IMR-90 (cell line): ENCODE measurements around the gene TJP1. TPM values are rescaled to one million over a fixed set of nuclear protein-coding genes. Genes with fewer than 3 reads are reported as not detected.

Experiments
- ATAC-seq: fragments of 200-7000 bp; cut with Tn5 transposase; 2 replicates; pipeline ENCODE4 v1.9.1; 2020; ENCODE audit warnings: low read depth, mild to moderate bottlenecking, moderate library complexity
- BruUV-seq: library from RNA; stranded (reverse); fragments of 400-500 nt; replicated peaks from 2 replicates; lab custom pipeline; 2021; lab: Mats Ljungman, UMichigan
- CTCF ChIA-PET: fragments of 300-600 bp; formaldehyde crosslinking; extraction: SDS; loops from one replicate; lab custom pipeline; 2021; ENCODE audit warnings: antibody characterized with exemption; lab: Yijun Ruan, JAX
- POLR2A ChIA-PET: fragments of 300-600 bp; sonication (Branson Sonifier 250); formaldehyde crosslinking; loops from one replicate; lab custom pipeline; 2022; ENCODE audit warnings: antibody characterized with exemption; ENCODE audit not compliant: unreplicated experiment; lab: Charles Lee
- DNase-seq: peaks from one replicate; pipeline ENCODE4 v3.0.0; 2013
- H2AFZ ChIP-seq: replicated peaks from 2 replicates; pipeline ENCODE3; 2013; ENCODE audit warnings: low read length, mild to moderate bottlenecking; ENCODE audit not compliant: poor library complexity
- H2AK5ac ChIP-seq: 2 replicates; pipeline ENCODE4 v1.6.1; 2013; ENCODE audit warnings: low read depth, low read length, inconsistent platforms
- H2AK9ac ChIP-seq: replicated peaks from 2 replicates; pipeline ENCODE3; 2013; ENCODE audit warnings: mild to moderate bottlenecking, low read depth, low read length, moderate library complexity; ENCODE audit not compliant: poor library complexity
- H2BK120ac ChIP-seq: 2 replicates; pipeline ENCODE4 v1.6.1; 2013; ENCODE audit warnings: low read depth, low read length, inconsistent platforms
- H2BK15ac ChIP-seq: 3 replicates; pipeline ENCODE4 v1.6.1; 2013; ENCODE audit warnings: low read depth, low read length, inconsistent platforms
- H2BK20ac ChIP-seq: 2 replicates; pipeline ENCODE4 v1.6.1; 2013; ENCODE audit warnings: low read depth, mild to moderate bottlenecking, inconsistent platforms, low read length, moderate library complexity
- H2BK5ac ChIP-seq: 2 replicates; pipeline ENCODE4 v1.6.1; 2013; ENCODE audit warnings: mild to moderate bottlenecking, low read depth, low read length, inconsistent platforms; ENCODE audit not compliant: poor library complexity, severe bottlenecking
- H3K14ac ChIP-seq: replicated peaks from 2 replicates; pipeline ENCODE4 v1.6.1; 2013; ENCODE audit warnings: low read depth, low read length, inconsistent platforms
- H3K18ac ChIP-seq: 2 replicates; pipeline ENCODE4 v1.6.1; 2013; ENCODE audit warnings: low read depth, low read length, control low read depth
- H3K23ac ChIP-seq: 2 replicates; pipeline ENCODE4 v1.6.1; 2013; ENCODE audit warnings: low read depth, low read length, inconsistent platforms
- H3K27ac ChIP-seq: 2 replicates; pipeline ENCODE4 v1.5.1; 2013; ENCODE audit warnings: mild to moderate bottlenecking, control low read depth, low read length; ENCODE audit not compliant: insufficient read depth
- H3K27me3 ChIP-seq: 2 replicates; pipeline ENCODE4 v1.6.1; 2013; ENCODE audit warnings: low read length; ENCODE audit not compliant: control insufficient read depth, insufficient read depth
- H3K36me3 ChIP-seq: 2 replicates; pipeline ENCODE4 v1.6.1; 2013; ENCODE audit warnings: low read length, mixed read lengths; ENCODE audit not compliant: control insufficient read depth, insufficient read depth
- H3K4ac ChIP-seq: 2 replicates; pipeline ENCODE4 v1.6.1; 2013; ENCODE audit warnings: low read depth, low read length, inconsistent platforms
- H3K4me1 ChIP-seq: 2 replicates; pipeline ENCODE4 v1.6.1; 2013; ENCODE audit warnings: low read length, mixed read lengths; ENCODE audit not compliant: control insufficient read depth, insufficient read depth
- H3K4me2 ChIP-seq: 2 replicates; pipeline ENCODE4 v1.6.1; 2013; ENCODE audit warnings: low read depth, mild to moderate bottlenecking, control low read depth, low read length, moderate library complexity
- H3K4me3 ChIP-seq: 2 replicates; pipeline ENCODE4 v1.5.1; 2013; ENCODE audit warnings: low read depth, mild to moderate bottlenecking, control low read depth, low read length, moderate library complexity; ENCODE audit not compliant: insufficient read depth
- H3K56ac ChIP-seq: 2 replicates; pipeline ENCODE4 v1.6.1; 2013; ENCODE audit warnings: low read length, inconsistent platforms; ENCODE audit not compliant: insufficient read depth; ENCODE audit errors: extremely low read depth
- H3K79me1 ChIP-seq, 2 experiments: 2 replicates each; pipeline ENCODE4 v1.6.1; 2013; ENCODE audit warnings: low read length in 2 of 2, inconsistent platforms in 1 of 2, low read depth in 1 of 2
- H3K9ac ChIP-seq: 2 replicates; pipeline ENCODE4 v1.6.1; 2013; ENCODE audit warnings: low read depth, low read length, control low read depth
- H3K9me1 ChIP-seq: 2 replicates; pipeline ENCODE4 v1.6.1; 2013; ENCODE audit warnings: low read length, inconsistent platforms; ENCODE audit not compliant: insufficient read depth
- H3K9me3 ChIP-seq: 2 replicates; pipeline ENCODE4 v1.6.1; 2013; ENCODE audit warnings: low read length; ENCODE audit not compliant: control insufficient read depth, insufficient read depth
- H4K20me1 ChIP-seq: 2 replicates; pipeline ENCODE4 v1.6.1; 2013; ENCODE audit warnings: low read length, inconsistent platforms; ENCODE audit not compliant: insufficient read depth
- H4K5ac ChIP-seq: 2 replicates; pipeline ENCODE4 v1.6.1; 2013; ENCODE audit warnings: mild to moderate bottlenecking, low read depth, low read length, control low read depth
- H4K8ac ChIP-seq, 2 experiments: 2 replicates each; pipeline ENCODE4 v1.6.1; 2013; ENCODE audit warnings: low read depth in 2 of 2, low read length in 2 of 2, control low read depth in 1 of 2, inconsistent platforms in 1 of 2
- H4K91ac ChIP-seq: 2 replicates; pipeline ENCODE4 v1.6.1; 2013; ENCODE audit warnings: low read depth, low read length, inconsistent platforms; ENCODE audit not compliant: insufficient read depth
- BHLHE40 ChIP-seq: fragments of 150-350 bp; IDR thresholded peaks from 2 replicates; pipeline ENCODE4 v1.6.1; 2016; ENCODE audit warnings: mild to moderate bottlenecking, low read depth, low read length
- CEBPB ChIP-seq: IDR thresholded peaks from 2 replicates; pipeline ENCODE4 v1.6.1; 2012; ENCODE audit warnings: low read depth, low read length, improper control_type of control experiment
- CHD1 ChIP-seq: IDR thresholded peaks from 2 replicates; pipeline ENCODE4 v1.6.1; 2012; ENCODE audit warnings: low read depth, low read length, improper control_type of control experiment
- MAZ ChIP-seq: IDR thresholded peaks from 2 replicates; pipeline ENCODE4 v1.6.1; 2012; ENCODE audit warnings: low read depth, mild to moderate bottlenecking, low read length, improper control_type of control experiment, moderate library complexity, borderline replicate concordance
- NFE2L2 ChIP-seq: fragments of 150-350 bp; IDR thresholded peaks from 2 replicates; pipeline ENCODE4 v1.6.1; 2016; ENCODE audit warnings: low read depth, mild to moderate bottlenecking, low read length
- POLR2A ChIP-seq: IDR thresholded peaks from 2 replicates; pipeline ENCODE4 v1.6.1; 2012; ENCODE audit warnings: mild to moderate bottlenecking, low read depth, low read length
- RAD21 ChIP-seq: IDR thresholded peaks from 2 replicates; pipeline ENCODE4 v1.6.1; 2012; ENCODE audit warnings: low read length, improper control_type of control experiment
- RFX5 ChIP-seq: IDR thresholded peaks from 2 replicates; pipeline ENCODE4 v1.8.0; 2012; ENCODE audit warnings: low read depth, mild to moderate bottlenecking, low read length, moderate library complexity
- SMC3 ChIP-seq: fragments of 150-350 bp; IDR thresholded peaks from 2 replicates; pipeline ENCODE4 v1.6.1; 2016; ENCODE audit warnings: low read depth, mild to moderate bottlenecking, antibody characterized with exemption, low read length, moderate library complexity
- WGBS, 2 experiments: methylation state at CpG; one replicate each; pipeline versions ENCODE4 v1.1.5 to v1.1.7; 2013; ENCODE audit warnings: missing lambda C conversion rate in 2 of 2; ENCODE audit not compliant: insufficient read length in 1 of 2; ENCODE audit errors: extremely low coverage in 2 of 2; 5-methylcytosine and 5-hydroxymethylcytosine counted together
- dilution Hi-C: fragments of 300-500 bp; cut with HindIII; formaldehyde crosslinking; loops from one replicate; pipeline ENCODE4 v1.14.3; 2018; ENCODE audit warnings: low sequenced_read_pairs; ENCODE audit not compliant: unreplicated experiment
- in situ Hi-C: fragments of 300-500 bp; cut with MboI; formaldehyde crosslinking; loops from 3 replicates; pipeline ENCODE4 v1.14.3; 2019; ENCODE audit warnings: low sequenced_read_pairs, inconsistent platforms, mixed read lengths
- intact Hi-C: fragments of 100-400 bp; cut with micrococcal nuclease; formaldehyde crosslinking; loops from 2 replicates; pipeline ENCODE4 v1.10.0; 2022
- polyA plus RNA-seq, 3 experiments: library from polyadenylated mRNA; depleted of rRNA; stranded (reverse); fragments of >200 nt; gene quantifications; 2 replicates each; pipeline ENCODE4 v1.2.3, GENCODE V29; 2012; ENCODE audit warnings: low replicate concordance in 1 of 3
- total RNA-seq: library from RNA; depleted of rRNA; stranded (reverse); fragments of >200 nt; gene quantifications from 2 replicates; pipeline ENCODE4 v1.2.3, GENCODE V29; 2012
- TF ChIP-seq, protein P1 (sequence below): fragments of 150-350 bp; IDR thresholded peaks from 2 replicates; pipeline ENCODE4 v1.6.1; 2017; ENCODE audit warnings: mild to moderate bottlenecking, antibody characterized with exemption, low read length, low read depth
- TF ChIP-seq, protein P2 (sequence below): conservative IDR thresholded peaks from 2 replicates; pipeline ENCODE4 v1.5.1; 2012; ENCODE audit warnings: mild to moderate bottlenecking, low read depth, low read length, improper control_type of control experiment

The TJP1 gene
- total and polyA plus RNA-seq, 2 of the 4 experiments (the other 2 are of a cell fraction): 42.2 to 43.4 TPM

DNA sequence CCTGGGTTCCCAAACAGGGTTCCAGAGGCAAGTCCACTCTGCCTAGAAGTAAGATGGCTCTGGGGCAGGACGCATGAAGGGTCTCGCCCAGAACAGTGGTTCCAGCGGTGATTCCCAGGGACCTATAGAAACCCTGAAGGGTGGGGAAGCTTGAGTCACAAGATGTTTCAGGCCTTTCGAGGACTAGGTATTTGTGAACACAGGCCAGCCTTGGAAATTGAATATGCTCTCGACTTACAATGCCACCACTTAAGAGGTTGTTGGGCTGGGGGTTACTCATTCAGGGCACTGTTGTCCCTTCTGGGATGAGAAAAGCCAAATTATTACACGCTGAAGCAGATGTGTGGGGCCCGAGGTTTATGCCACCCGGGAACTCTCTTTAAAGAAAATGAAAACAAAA lies 152.0 kb downstream of the TJP1 start:
- Histone ChIP-seq H3K9me3 (no peaks in the 10 kb centered on the region), H3K18ac (no peak overlapping the region), H2BK5ac (no peak overlapping the region), H3K9ac (no peak overlapping the region), H3K27me3 (0 out of 2 replicates have a peak, but pooled peaks cover 2% of the 10 kb centered on the region), H3K36me3 (no peaks in the 10 kb centered on the region), H3K56ac (no peak overlapping the region), H3K27ac (no peak overlapping the region), H4K8ac (no peak overlapping the region), H2BK20ac (0 out of 2 replicates have a peak overlapping the region, but pooled peaks have one; percentile 15), H3K14ac (no peak overlapping the region), H3K4me1 (peaks cover 14% of the 10 kb centered on the region), H3K4me2 (no peak overlapping the region), H4K91ac (no peak overlapping the region; the same call in 1 of the 2 replicates), H3K9me1 (peaks cover 11% of the 10 kb centered on the region; the same call in 1 of the 2 replicates), H3K23ac (no peak overlapping the region), H2BK15ac (no peak overlapping the region), H2BK120ac (peak overlapping the region; percentile 84), H2AK9ac (no peak overlapping the region), H3K4ac (peak overlapping the region; percentile 62; the same call in 1 of the 2 replicates), H4K5ac (no peak overlapping the region), H2AFZ (no peak overlapping the region), H3K79me1 (no peaks in the 10 kb centered on the region), H2AK5ac (0 out of 2 replicates have a peak overlapping the region, but pooled peaks have one; percentile 30), H4K20me1 (no peaks in the 10 kb centered on the region), H3K4me3 (no peak overlapping the region)
- WGBS, 2 experiments: 100% methylated on average over 1 of the region's 8 CpGs; no CpG with 5 or more reads in 1 of the 2 experiments
- in situ Hi-C loops: loop anchor here (10.0 to 25.0 kb wide), 2 partner anchors 265 to 392 kb away; no protein-coding TSS in a partner anchor
- no peak for ATAC-seq
- intact Hi-C loops: no loop called here
- ChIA-PET CTCF (interaction anchor here (1.4 kb wide), 1 partner anchor 256 kb away, joined by 4 read pairs; no protein-coding TSS in a partner anchor), POLR2A (no interaction called here)
- no peak for DNase-seq
- no TSS peak for BruUV-seq
- TF ChIP-seq RFX5 (no peak), BHLHE40 (no peak), RAD21 (no peak), CHD1 (no peak), MAZ (no peak), CEBPB (no peak), SMC3 (no peak), NFE2L2 (no peak), POLR2A (no peak)
- TF ChIP-seq, protein P1, sequence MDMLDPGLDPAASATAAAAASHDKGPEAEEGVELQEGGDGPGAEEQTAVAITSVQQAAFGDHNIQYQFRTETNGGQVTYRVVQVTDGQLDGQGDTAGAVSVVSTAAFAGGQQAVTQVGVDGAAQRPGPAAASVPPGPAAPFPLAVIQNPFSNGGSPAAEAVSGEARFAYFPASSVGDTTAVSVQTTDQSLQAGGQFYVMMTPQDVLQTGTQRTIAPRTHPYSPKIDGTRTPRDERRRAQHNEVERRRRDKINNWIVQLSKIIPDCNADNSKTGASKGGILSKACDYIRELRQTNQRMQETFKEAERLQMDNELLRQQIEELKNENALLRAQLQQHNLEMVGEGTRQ: no peak
- TF ChIP-seq, protein P2, sequence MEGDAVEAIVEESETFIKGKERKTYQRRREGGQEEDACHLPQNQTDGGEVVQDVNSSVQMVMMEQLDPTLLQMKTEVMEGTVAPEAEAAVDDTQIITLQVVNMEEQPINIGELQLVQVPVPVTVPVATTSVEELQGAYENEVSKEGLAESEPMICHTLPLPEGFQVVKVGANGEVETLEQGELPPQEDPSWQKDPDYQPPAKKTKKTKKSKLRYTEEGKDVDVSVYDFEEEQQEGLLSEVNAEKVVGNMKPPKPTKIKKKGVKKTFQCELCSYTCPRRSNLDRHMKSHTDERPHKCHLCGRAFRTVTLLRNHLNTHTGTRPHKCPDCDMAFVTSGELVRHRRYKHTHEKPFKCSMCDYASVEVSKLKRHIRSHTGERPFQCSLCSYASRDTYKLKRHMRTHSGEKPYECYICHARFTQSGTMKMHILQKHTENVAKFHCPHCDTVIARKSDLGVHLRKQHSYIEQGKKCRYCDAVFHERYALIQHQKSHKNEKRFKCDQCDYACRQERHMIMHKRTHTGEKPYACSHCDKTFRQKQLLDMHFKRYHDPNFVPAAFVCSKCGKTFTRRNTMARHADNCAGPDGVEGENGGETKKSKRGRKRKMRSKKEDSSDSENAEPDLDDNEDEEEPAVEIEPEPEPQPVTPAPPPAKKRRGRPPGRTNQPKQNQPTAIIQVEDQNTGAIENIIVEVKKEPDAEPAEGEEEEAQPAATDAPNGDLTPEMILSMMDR: no peak
- dilution Hi-C loops: no loop called here
